ENCODE measurements around the gene NUP50.

Gene NUP50, protein sequence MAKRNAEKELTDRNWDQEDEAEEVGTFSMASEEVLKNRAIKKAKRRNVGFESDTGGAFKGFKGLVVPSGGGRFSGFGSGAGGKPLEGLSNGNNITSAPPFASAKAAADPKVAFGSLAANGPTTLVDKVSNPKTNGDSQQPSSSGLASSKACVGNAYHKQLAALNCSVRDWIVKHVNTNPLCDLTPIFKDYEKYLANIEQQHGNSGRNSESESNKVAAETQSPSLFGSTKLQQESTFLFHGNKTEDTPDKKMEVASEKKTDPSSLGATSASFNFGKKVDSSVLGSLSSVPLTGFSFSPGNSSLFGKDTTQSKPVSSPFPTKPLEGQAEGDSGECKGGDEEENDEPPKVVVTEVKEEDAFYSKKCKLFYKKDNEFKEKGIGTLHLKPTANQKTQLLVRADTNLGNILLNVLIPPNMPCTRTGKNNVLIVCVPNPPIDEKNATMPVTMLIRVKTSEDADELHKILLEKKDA

GRCh38 chr22:45163451-45164269 lies at the start of gene NUP50:
TSS of gene NUP50 (plus strand) at chr22:45163925. CDS start at chr22:45168178, 4,253 bp downstream.
- DNase-seq (ENCODE audit: low read depth), result peak; percentile 95

DNA sequence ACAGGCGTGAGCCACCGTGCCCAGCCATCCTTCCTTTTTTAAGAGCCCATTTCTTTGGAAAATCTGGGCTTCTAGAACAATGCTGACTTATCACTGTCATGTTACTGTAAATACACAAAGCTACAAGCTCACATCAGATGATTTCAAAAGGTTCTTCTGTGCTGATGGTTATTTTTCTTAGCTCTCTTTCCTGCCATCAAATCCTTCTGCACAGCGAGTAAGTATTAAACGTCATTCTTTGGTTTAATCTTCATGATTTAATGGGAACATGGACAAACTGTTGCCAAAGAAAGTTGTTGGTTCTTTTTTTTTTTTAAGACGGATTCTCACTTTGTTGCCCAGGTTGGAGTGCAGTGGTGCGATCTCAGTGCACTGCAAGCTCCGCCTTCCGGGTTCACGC lies 43.3 kb upstream of the NUP50 start:
- no peak for DNase-seq (ENCODE audit: low read depth)

- no peak for DNase-seq (ENCODE audit: low read depth)
Observed at GRCh38 chr22:45120931-45121330, 42.8 kb upstream of the NUP50 start.

DNA sequence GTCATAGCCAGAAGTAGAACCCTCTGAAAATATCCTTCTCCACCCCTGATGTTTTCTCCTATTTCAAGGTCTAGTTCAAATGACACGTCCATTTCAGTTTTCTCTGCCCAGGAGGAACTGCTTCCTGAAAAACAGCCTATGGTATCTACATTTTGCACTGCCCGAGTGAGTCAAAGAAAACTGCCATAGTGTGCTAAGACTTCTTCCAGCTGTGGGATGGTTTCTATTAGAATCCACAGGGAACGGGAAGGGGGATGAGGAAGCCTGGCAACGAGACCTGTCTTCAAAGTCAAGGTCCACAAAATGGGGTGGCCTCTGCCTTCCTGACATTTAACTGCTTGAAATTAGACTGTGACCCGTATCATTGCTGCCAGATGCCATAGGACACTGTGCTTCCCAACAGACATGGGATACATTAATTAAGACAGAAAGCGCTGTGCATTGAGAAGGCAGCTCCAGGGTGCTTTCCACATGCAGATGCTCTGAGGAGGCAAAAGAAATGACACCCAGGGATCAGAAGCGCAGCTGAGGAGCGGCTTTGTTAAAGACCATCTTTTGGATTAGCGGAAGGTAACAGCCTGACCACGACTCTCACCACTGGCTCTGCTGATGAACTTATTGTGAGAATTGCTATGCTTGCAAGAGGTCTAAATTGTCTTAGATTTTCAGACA lies 39.4 kb upstream of the NUP50 start:
- no peak for DNase-seq (ENCODE audit: low read depth)

- no peak for DNase-seq (ENCODE audit: low read depth)
Observed at GRCh38 chr22:45125188-45125587, 38.5 kb upstream of the NUP50 start.

- DNase-seq (ENCODE audit: low read depth), result no peak
Observed at GRCh38 chr22:45127866-45128265, 35.9 kb upstream of the NUP50 start.

DNA sequence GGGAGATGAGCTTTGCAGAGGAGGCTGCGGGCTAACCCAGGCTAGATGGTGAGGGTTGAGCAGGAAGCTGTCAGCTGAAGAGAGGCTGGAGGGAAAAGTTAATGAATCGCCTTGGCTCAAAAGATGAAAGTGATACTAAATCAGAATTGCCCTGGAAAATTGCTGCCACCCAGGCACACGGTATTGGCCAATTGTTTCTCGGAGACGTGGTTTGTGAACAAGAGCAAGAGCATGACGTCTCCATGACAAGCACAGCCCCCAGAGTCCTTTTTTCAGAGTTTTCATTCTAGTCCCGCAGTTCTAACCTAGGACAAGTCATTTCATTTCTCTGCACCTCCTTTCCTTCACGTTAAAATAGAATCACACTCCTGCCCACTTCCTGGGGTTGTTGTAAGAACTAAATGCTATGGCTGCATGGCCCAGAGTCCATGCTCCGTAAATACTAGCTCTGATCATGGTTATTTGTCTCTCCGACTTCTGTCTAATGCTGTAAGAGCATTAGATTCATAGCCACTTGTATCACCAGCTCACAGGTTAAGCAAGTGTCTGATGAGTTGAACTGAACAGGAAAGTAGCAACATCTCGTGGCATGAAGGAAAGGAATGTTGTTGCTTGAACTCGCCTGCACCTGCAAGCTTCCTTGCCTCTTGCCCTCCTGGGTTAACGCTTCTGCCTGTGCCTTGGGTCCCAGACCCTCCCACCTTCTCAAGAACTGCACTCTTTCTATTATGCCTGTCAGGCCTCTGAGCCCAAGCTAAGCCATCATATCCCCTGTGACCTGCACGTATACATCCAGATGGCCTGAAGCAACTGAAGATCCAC lies 33.8 kb upstream of the NUP50 start:
- DNase-seq (ENCODE audit: low read depth), result peak; percentile 2

GRCh38 chr22:45130891-45131290 lies 32.8 kb upstream of the NUP50 start:
- no peak for DNase-seq (ENCODE audit: low read depth)

GRCh38 chr22:45131749-45132148 lies 32.0 kb upstream of the NUP50 start:
- DNase-seq (ENCODE audit: low read depth), result no peak

- no peak for DNase-seq (ENCODE audit: low read depth)
Observed at GRCh38 chr22:45134313-45134712, 29.4 kb upstream of the NUP50 start.

GRCh38 chr22:45136594-45136993 lies 27.1 kb upstream of the NUP50 start:
- DNase-seq (ENCODE audit: low read depth), result no peak

GRCh38 chr22:45139693-45140092 lies 24.0 kb upstream of the NUP50 start:
- DNase-seq (ENCODE audit: low read depth), result no peak

- no peak for DNase-seq (ENCODE audit: low read depth)
Observed at GRCh38 chr22:45142376-45142775, 21.3 kb upstream of the NUP50 start.

GRCh38 chr22:45144916-45145315 lies 18.8 kb upstream of the NUP50 start:
- no peak for DNase-seq (ENCODE audit: low read depth)

DNA sequence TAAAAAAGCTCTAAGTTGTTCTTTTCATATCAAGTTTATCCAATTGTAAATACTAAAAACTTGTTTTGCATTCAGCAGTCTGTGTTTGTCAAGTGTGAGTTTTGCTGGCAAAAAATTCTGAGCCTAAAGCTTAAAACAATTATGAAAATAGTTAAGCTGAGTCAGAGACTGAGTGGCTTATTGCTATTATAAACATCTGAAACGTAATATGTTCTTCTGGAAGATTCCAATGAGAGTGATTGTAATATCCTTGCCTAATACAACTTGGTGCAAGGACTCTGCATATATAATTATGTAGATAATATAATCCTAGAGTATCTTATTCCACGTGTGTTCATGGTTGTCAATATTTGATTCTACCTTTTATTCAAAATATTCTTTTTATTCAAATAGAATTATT lies 14.1 kb upstream of the NUP50 start:
- no peak for DNase-seq (ENCODE audit: low read depth)

DNA sequence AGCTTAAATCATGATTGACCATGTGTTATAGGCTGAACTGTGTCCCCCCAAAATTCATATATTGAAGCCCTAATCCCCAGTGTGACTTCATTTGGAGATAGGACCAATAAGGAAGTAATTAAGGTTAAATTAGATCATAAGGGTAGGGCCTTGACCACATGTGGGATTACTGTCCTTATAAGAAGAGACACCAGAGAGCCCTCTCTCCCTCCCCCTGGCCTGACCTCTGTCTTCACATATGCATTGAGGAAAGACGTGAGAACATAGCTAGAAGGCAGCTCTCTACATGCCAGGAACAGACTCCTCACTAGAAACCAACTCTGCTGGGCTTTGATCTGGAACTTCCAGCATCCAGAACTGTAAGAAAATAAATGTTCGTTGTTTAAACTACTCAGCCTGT lies 13.6 kb upstream of the NUP50 start:
- no peak for DNase-seq (ENCODE audit: low read depth)

GRCh38 chr22:45151503-45151902 lies 12.2 kb upstream of the NUP50 start:
- DNase-seq (ENCODE audit: low read depth), result no peak

GRCh38 chr22:45154383-45154782 lies 9.3 kb upstream of the NUP50 start:
- DNase-seq (ENCODE audit: low read depth), result no peak

GRCh38 chr22:45155050-45155840 lies 8.5 kb upstream of the NUP50 start:
- DNase-seq (ENCODE audit: low read depth), result no peak

GRCh38 chr22:45157907-45158306 lies 5.8 kb upstream of the NUP50 start:
- no peak for DNase-seq (ENCODE audit: low read depth)
